ENCODE measurements around the gene RELA.

GRCh38 chr11:65696802-65697552 is 34.3 kb upstream of the RELA start:
- no peak for TF ChIP-seq EZH2 (IDR thresholded peaks at IDR 0.05; ENCODE audit: borderline replicate concordance, low read depth, low read length, poor library complexity, severe bottlenecking)
- no peak for TF ChIP-seq CTCF (conservative IDR thresholded peaks at IDR 0.05; ENCODE audit: low read depth, low read length)
